AG09319 (cell line): Measurements from ENCODE around the gene FBXL7.

Experiments used
- DNase-seq: peaks from one replicate; pipeline ENCODE4 v3.0.0-alpha.2; 2010; ENCODE audit warnings: low read depth; ENCODE audit errors: extremely low read depth
- CTCF ChIP-seq: IDR thresholded peaks from 2 replicates; pipeline ENCODE4 v1.5.1; 2011; ENCODE audit warnings: low read depth, mild to moderate bottlenecking, inconsistent platforms, low read length, moderate library complexity

The FBXL7 gene

GRCh38 chr5:15757103-15757502 lies 257.1 kb downstream of the FBXL7 start:
- no peak for DNase-seq
- no peak for TF ChIP-seq CTCF

DNA sequence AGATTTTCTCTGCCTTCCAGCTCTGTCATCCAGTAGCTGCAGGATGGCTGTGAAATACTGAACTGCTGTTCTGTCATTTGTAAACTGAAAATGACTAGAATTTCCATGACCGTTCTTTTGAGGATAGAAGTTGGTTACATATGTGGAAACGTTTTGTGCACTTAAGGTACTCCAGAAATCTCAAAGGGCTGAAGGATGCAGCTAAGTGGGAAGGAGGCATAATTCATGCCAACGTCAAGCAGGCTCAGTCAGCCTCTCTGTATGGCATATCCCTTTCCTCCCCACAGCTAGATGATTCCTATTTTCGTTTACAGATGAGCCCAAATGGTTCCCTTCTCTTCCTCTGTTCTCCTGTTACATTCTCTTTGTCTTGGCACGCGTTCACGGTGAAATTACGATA lies 257.6 kb downstream of the FBXL7 start:
- TF ChIP-seq CTCF = no peak
- no peak for DNase-seq

DNA sequence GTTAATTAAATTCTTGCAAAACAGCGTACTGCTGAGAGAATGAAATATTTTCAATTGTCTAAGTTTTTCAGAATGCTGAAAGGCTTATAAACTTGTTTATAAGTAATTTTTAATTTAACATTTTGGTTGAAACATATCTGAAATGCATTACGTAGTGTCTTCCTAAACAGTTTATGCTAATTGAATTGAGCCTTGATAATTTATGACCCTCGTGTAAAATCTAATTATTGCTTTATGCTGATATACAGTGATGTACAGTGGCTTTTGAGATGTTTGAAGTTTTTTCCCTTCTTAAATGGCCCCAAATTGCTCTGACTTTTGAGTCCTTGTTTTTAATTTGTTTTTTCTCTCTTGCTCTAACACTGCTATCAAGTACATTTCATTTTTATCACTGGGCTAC lies 262.7 kb downstream of the FBXL7 start:
- no peak for DNase-seq
- no peak for TF ChIP-seq CTCF

DNA sequence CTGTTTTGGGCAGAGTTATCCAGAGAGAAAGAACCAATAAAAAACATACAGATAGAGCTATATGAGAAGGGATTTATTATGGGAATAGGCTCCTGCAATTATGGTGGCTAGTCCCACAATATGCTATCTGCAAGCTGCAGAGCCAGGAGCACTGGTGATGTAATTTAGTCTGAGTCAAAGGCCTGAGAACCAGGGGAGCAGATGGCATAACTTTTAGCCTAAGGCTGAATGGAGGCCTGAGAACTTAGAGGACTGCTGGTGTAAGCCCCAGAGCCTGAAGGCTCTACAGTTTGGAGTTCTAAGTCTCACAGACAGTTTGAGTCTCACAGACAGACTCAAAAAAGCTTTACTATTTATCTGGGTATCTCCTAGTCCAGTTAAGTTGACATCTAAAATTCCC lies 263.8 kb downstream of the FBXL7 start:
- no peak for TF ChIP-seq CTCF
- no peak for DNase-seq

- DNase-seq = no peak
- no peak for TF ChIP-seq CTCF
These were observed 269.0 kb downstream of the FBXL7 start for GRCh38 chr5:15768936-15769335.

- TF ChIP-seq CTCF = no peak
- no peak for DNase-seq
These were observed 272.2 kb downstream of the FBXL7 start for GRCh38 chr5:15772131-15772530.

GRCh38 chr5:15774632-15775031 lies 274.7 kb downstream of the FBXL7 start:
- no peak for DNase-seq
- no peak for TF ChIP-seq CTCF
